T-helper 9 cell (primary cell): ENCODE results near the gene TSN.

Experiments used
- DNase-seq: peaks from one replicate; pipeline ENCODE4 v3.0.0-alpha.2; 2020

TSN gene

DNA sequence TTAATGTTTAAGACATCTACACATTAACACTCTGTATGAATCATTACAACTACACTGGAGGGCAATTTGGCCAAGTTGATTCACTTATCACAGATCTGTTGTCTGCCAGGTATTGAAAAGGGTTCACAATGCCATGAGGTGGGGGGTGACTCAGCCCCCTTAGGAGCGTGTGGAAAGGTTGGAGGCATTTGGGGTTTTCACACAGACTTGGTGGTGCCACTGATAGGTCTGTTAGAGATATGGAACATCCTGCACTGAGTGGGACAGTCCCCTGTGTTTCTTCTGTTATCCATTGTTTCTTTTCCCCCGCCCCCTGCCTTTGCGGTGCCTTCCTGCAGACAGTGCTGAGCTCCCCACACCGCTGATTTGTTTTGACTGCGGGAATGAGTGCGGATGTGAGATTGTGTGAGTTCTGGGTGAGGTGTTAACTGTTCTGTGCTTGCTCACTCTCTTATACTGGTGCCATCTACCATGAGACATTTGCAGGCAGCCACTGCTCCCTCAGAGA lies 9.3 kb upstream of the TSN start:
- DNase-seq, result no peak

DNA sequence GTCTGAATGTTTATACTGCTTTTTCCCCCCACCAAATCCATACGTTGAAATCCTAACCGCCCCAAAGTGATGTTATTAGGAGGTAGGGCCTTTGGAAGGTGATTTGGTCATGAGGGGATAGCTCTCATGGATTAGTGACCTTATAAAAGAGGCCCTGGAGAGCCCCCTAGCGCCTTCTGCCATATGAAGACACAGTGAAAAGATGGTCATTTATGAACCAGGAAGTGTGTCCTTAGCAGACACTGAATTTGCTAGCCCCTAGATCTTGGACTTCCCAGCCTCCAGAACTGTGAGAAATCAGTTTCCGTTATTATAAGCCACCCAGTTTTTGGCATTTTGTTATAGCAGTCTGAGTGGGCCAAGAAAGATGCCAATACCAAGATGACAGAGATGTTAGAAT lies 7.2 kb upstream of the TSN start:
- no peak for DNase-seq

DNA sequence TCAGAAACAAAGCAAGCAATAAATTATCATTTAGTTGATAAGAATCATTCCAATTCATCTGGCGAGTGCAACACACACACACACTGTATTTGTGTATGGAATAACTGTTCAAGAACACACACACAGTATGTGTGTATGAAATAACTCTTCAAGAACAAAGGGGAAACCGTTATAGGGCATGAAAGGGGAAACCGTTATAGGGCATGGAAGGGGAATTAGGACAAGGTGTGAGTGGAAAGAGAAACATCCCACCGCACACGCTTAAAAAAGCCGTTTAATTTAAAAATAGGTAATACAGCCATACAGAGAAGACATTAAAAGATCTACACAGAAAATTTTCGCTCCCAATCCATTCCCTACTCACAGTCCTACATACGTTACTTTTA lies 607 bp upstream of the TSN start:
- DNase-seq, result no peak

DNA sequence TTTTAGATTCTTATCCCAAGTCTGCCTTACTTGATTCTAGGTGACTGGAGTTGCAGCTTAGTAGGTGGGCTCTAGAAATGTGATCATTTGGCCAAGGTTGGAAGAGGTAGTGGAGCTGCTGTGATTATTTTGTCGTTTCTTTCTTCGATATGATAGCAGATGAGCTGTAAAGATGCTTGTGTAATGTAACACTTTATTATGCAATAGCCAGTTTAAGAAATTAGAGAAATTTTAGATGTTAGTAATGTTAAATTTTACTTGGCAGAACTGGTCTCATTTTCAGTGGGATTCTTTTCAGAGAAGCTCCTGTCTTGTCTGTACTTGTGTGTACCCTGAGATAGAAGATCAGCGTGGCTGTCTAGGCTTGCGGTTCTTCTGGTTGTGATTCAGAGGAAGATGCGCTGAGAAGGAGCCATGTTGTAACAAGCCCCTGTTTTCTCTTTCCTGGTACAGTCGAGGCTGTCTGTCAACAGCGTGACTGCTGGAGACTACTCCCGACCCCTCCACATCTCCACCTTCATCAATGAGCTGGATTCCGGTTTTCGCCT lies 9.3 kb downstream of the TSN start:
- DNase-seq, result no peak

DNA sequence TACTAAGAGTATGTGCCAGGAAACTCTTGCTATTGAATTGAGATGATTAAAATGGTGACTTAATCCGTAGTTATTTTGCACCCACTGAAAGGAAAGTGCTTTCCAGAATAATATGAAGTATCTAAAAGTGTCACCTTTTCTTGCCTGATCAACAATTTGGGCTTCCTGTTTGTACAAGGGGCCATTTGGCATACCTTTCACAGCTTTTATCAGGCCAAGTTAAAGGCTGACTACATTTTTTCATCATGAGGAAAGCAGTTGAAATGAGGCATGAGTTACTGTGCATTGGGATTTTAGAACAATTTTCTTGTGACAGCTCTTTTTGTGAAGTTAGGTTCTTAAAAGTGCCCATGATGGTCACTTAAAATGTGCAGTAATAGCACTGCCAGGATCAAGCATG lies 11.2 kb downstream of the TSN start:
- no peak for DNase-seq

DNA sequence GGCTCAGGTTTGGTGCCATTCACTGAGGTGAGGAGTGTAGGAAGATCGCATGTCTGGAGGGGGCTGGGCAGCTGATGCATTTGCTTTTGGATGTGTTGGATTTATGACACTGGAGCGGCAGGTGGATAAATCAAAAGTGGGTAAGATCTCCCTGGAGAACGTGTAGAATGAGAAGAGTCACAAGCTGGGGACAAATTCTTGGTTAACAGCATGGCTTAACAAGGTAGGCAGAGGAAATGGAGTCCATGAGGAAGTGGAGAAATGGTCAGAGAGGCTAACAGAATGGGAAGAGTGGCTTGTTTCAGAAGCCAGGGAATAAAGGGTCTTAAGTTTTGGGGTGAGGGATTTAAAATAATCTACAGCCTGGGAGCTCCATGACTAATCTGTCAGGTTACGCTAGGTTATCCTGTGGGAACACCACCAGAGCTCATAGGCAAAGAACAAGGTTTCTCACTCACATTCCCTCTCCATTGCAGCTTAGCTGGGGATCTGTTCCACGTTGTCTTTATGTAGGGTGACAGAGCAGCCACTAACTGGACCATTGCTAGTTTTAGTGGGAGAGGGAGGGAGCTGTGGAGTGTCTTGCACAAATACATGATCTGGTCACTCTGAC lies 12.8 kb downstream of the TSN start:
- DNase-seq, result no peak

DNA sequence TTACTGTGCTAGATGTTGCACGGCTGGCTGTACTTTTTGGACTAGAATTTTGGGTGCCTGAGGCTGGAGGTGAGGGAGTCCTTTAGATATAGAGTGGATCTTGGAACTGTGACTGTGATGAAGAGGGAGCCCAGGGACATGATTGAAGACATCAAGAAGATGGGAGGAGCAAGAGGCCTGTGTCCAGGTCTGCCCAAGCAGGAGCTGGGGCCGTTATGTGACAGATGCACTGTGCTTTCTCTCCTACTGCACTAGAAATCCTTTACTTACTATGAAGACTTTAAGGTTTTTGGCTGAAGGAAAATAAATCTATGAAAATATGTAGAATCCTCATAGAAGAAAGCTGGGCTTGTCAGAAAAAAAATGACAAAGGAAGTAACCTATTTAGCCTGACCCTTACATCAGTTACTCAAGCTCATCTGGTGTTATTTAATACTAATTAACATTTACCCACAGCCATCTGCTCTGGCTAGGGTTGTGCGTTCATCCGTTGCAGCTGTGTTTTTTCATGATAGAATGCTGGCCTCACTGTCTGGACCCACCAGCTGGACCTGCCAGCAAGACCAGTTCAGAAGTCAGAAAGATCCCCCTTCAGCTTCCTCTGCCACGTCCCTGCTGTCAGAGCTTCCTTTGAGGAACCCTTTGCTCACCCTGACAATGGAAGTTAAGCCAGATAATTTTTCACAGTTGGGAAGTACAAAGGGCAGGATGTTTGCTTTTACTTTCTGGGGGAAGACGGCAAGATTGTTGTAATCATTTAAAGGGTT lies 16.7 kb downstream of the TSN start:
- no peak for DNase-seq

DNA sequence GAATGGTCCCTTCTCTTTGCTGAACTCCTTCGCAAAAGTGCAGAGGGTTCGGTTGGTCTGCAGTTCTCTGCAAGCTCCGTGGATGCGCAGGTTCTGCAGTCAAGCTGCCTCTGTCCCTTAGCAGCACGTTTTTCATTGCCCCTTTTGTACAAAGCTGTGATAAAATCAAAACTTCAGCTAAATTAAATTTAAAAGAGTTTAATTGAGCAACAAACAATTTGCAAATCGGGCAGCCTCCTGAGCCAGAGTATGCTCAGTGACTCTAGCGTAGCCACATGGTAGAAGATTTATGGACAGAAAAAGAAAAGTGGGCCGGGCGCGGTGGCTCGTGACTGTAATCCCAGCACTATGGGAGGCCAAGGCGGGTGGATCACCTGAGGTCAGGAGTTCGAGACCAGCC lies 18.8 kb downstream of the TSN start:
- no peak for DNase-seq

DNA sequence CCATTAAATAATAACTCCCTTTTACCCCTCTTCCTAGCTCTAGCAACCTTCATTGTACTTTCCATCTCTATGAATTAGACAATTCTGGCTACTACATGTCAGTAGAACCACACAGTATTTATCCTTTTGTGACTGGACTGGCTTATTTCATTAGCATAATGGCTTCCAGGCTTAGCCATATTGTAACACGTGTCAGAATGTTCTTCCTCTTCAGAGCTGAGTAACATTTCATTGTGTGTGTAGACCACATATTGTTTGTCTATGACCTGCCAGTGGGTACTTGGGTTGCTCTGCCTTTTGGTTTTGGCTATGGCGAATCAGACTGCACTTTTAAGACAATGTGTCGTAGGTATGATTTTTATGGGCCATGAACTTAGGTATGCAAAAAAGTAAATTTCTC lies 20.9 kb downstream of the TSN start:
- no peak for DNase-seq

DNA sequence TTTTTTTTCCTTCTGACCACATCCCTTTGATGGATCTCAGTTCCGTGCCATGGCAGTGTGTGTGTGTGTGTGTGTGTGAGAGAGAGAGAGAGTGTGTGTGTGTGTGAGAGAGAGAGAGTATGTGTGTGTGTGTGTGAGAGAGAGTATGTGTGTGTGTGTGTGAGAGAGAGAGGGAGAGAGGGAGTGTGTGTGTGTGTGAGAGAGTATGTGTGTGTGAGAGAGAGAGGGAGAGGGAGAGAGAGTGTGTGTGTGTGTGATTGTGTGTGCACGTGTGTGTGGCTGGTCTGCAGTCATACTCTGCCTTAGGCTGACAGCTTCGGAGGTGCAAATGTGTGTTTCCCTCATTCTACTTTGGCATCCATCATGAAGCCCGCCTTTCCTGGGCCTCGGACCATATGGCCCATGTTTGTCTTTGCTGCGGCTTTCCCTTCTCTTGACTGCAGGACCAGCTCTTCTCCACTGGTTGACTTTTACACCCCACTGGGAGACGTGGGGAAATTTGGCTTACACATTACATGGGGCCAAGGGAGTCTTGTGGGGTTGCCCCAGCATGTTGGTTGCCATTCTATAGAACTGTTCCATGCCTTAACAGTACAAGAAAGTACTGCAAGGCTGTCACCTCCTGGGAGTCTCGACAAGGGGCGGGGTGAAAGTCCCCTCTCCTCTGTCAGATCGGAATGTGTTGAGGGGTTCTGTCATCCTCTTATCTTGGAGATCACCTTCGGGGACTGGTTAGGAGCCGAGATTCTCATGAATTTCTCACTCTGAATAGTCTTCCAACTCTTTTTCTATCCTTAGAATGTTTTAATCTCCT lies 21.6 kb downstream of the TSN start:
- no peak for DNase-seq

DNA sequence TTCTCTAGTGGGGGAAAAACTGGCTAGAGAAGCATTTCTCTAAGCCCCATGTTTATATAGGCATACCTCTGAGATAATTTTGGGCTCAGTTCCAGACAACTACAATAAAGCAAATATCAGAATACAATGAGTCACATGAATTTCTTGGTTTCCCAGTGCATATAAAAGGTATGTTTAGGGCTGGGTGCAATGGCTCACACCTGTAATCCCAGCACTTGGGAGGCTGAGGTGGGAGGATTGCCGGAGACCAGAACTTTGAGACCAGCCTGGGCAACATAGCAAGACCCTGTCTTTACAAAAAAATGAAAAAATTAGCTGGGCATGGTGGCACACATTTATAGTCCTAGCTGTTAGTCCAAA lies 22.2 kb downstream of the TSN start:
- no peak for DNase-seq

DNA sequence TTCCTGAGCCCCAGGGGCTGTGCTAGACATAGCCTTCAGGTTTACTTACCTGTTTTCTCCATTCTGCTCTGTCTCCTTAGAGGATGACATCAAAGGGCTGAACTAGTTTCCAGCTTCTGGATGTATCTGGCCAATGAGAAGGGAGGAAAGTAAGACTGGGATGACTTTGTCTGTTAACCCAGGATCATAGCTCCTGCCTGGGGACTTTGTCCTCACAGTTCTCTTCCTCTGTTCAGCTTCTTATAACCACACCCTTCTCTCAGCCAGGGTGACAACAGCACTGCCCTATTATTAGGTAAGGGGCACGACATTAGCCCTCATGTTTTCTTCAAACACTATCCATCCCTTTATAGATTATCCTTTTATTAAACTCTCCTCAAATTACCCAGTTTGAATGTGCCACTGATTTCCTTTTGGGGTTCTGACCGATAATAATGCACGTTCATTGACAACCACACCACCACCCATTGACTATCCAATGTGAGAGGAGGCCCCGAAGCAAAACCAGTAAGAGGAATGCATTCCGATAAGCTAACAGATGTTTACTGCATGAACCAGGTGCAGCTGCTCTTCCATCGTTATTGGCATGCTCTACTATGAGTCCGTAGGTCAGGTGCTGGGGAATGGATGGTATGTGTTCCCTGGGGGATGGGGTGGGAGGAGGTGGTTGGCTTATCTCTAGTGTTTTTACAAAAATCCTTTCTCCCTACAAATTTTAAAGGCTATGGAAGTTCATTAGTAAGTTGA lies 23.5 kb downstream of the TSN start:
- DNase-seq, result no peak

DNA sequence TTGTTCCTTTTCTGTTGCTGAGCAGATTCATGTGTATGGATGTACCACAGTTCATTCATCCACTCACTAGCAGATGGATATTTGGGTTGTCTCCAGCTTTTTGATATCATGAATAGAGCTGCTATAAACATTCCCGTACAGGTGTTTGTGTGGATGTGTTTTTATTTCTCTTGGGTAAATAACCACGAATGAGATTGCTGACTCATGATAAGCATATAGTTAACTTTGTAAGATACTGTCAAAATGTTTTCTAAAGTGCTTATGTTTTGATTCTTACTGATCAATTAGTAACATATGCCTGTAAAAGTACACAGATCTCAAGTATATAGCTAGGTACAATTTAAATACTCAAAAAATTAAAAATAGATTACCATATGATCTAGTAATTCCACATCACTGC lies 27.7 kb downstream of the TSN start:
- no peak for DNase-seq

DNA sequence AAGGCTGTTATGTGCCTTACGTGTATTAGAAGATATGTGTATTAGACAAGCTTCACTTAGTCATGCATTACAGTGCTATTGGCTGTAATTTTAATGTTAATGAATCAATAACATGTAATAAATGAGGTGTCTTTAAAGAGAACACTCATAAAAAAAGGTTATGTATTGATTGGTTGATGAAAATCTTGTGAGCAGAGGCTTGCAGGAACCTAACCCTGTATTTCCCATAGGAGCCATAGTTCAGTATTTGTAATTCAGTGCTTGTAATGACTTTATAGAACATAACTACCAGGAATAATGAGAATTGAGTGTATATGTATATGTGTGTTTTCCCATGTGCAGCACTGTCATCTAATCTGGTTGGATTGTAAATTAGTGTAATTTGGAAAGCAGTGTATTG lies 33.2 kb downstream of the TSN start:
- no peak for DNase-seq

DNA sequence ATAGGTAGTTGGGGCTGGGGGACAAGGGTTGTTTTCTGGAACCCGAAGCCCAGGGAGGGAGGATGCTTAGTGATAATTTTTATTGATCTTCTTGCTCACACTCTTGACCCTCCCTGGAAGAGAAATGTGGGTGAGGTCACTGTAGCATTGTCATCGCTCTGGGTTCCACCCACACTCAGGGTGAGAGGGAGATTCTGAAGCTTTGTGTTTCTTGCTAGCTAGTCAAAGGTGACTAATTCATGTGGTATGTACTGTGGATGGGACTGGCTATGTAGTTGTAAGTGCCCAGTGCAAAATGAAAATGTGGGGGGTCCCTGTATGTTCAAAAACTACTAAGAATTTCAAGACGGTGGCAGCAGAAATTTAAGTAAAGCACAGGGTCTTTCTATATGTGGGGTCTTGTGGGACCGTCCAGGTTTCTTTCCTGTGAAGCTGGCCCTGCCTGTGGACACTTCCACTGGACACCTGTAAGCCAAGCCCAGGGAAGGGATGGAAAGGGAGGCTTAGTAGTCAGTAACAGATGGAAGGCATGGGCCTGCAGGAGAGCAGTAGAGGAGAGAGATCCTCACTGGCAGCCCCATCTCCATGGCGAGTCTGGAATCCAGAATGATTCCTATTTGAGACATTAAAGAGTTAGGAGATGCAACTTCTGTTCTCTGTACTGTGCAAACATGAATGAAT lies 35.0 kb downstream of the TSN start:
- no peak for DNase-seq

DNA sequence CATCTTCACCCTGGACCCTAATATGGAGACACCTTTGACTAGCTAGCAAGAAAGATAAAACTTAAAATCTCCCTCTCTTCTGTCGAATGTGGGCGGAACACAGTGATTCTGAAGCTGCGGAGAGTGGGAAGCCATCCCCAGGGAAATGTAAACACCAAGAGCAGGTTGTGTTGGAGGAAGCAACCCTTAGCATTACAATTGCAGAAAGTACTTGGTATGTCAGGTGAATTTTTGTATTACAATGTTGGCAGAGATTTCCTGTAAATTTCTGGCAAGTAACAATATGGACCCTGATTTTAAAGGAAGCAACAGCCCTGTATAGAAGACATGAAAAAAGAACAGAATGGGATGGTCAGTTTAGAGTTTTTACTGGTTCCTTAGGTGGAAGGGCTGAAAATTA lies 35.8 kb downstream of the TSN start:
- no peak for DNase-seq

DNA sequence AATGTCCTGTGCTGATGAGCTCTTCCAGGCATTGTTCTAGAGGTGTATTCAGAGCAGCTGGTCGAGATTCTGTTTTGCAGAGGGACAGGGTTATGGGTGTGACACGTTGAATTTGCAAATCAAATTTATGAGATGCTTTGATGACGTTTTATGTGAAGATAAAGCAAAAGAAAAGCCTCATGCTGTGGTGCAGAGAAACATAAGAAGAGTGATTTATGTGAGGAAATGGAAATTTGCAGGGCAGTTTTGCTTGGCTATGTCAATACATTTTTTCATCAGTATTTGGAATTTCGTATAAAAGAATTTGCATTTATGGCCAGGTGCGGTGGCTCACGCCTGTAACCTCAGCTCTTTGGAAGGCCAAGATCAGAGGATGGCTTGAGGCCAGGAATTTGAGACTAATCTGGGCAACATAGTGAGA lies 36.4 kb downstream of the TSN start:
- DNase-seq, result no peak

DNA sequence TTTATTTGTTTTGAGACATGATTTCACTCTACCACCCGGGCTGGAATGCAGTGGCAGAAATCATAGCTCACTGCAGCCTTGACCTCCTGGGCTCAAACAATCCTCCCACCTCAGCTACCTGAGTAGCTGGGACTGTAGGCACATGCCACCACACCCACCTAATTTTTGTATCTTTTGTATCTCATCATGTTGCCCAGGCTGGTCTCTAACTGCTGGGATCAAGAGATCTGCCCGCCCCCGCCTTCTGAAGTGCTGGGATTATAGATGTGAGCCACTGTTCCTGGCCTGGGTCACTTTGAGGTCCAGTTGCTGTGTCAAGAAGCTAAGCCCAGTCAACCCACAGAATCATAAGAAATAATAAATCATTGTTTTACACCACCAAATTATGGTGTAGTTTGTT lies 38.4 kb downstream of the TSN start:
- DNase-seq, result no peak

DNA sequence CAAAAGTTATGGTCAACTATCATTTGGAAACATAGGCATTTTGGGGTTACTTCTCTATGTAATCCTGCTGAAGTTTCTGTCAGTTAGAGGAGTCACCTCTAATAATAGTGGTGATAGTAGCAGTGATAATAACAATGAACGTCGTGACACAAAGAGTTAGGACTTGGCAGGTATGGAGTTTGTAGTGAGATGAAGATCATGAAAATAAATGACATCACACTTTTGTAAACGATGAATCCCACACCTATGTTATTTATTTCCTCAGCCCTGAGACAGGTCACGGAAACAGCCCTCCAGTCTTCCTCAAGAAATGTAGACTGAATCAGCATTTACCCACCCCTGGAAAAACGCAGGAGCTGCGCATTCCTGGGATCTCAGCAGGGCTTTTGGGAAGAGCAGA lies 38.8 kb downstream of the TSN start:
- no peak for DNase-seq

DNA sequence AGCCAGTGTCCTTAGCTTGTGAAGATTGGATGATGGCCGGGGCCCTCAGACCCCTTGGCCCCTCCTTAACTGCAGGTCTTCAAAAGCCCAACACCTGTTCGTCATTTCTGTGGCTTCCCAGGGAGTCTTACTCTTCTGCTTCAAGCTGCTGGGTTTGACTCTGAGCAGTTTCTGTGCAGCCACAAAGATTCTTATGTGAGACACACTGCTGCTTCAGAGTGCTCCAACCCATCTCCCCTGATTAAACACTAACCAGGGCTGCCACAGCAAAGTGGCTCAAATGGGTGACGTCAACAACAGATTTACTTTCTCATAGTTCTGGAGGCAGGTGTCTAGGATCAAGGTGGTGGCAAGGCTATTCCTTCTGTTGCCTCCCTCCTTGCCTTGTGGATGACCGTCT lies 40.8 kb downstream of the TSN start:
- DNase-seq, result no peak

DNA sequence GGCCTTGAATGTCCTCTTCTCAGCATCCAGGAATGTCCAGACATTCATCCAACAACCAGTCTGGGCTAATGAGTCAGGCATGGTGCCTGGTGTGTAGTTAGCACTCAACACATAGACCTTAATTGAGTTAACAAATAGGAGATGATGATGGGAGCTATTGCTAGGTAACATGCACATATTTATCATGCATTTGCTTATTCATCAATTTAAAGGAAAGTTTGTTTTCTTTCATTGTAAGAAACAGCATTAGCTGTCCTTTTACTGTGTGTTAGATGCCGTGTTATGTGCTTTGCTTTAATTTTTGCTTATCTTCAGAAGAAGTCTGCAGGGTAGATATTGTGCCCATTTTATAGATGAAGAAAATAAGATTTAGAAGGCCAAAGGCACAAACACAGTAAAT lies 43.2 kb downstream of the TSN start:
- DNase-seq, result no peak

DNA sequence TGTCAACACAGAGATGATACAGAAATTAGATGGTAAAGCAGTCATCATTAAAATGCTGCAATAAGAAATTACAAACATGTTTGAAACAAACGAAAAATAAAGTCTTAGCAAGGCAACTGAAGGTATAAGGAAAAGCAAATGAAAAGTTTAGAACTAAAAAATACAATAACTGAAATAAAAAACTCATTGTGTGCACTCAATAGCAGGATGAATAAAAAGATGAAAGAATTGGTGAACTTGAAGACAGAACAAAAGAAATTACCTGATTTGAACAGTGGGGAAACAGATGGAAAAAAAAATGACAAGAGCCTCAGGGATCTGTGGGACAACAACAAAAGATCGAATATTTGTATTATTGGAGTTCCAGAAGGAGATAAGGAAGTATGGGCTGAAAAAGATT lies 46.5 kb downstream of the TSN start:
- no peak for DNase-seq
